ENCODE results near the gene SMCO4. TPM values are rescaled to one million over a fixed set of nuclear protein-coding genes. Genes with fewer than 3 reads are reported as not detected.

Gene SMCO4
- total RNA-seq, 1 donor from 2014 or later: 73.5 TPM

DNA sequence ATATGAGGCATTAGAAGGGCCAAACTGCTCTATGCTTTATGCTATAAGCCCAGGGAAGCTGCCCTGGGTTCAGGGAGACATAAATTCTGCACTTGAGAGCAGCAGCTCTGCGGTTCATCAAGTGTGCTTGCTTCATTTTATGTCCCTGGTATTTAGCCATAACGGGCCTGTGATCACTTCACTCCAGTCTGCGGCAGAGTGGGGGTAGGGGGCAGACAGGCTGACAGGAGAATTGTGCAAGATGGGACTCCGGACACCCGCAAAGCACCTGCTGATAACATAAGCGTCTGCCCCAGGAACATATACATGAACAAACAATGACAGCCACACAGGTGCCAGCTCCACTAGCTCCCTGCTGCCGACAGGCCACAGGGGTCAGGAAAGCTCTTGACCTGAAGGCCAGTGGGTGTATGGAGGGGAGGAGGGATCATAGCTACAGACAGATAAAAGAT is 56.1 kb downstream of the SMCO4 start:
- no peak overlapping the region for H3K4me3 ChIP-seq
- intact Hi-C loops (cut with DNase I): no loop called here
- H3K4me1 ChIP-seq: no peaks in the 10 kb centered on the region
- TF ChIP-seq, protein P1, sequence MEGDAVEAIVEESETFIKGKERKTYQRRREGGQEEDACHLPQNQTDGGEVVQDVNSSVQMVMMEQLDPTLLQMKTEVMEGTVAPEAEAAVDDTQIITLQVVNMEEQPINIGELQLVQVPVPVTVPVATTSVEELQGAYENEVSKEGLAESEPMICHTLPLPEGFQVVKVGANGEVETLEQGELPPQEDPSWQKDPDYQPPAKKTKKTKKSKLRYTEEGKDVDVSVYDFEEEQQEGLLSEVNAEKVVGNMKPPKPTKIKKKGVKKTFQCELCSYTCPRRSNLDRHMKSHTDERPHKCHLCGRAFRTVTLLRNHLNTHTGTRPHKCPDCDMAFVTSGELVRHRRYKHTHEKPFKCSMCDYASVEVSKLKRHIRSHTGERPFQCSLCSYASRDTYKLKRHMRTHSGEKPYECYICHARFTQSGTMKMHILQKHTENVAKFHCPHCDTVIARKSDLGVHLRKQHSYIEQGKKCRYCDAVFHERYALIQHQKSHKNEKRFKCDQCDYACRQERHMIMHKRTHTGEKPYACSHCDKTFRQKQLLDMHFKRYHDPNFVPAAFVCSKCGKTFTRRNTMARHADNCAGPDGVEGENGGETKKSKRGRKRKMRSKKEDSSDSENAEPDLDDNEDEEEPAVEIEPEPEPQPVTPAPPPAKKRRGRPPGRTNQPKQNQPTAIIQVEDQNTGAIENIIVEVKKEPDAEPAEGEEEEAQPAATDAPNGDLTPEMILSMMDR (IDR thresholded peaks at IDR 0.05): no peak
- H3K36me3 ChIP-seq: no peaks in the 10 kb centered on the region
- H3K9me3 ChIP-seq: no peaks in the 10 kb centered on the region
- no peak for DNase-seq
- H3K27me3 ChIP-seq (ENCODE audit: low read depth): no peaks in the 10 kb centered on the region
- peak; percentile 5 to 23 for ATAC-seq
- H3K27ac ChIP-seq: no peak overlapping the region

DNA sequence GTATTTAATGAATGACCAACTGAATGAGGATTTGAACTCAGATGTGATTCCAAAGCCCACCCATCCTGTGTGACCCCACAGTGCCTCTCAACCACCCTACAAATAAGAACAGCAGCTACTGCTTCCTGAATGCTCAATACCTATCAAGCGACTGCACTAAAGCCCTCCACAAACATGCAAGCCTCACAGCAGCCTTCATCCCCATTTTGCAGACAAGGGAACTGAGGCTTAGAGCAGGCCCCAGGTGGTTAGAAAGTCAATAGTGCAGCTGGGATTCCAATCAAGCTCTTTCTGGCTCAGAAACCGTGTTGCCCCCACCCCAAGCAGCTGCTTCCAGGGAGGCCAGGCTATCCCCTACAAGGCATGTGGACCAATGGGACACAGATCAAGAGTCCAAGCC is 57.2 kb downstream of the SMCO4 start:
- ATAC-seq: no peak
- Histone ChIP-seq H3K27me3 (ENCODE audit: low read depth) (no peaks in the 10 kb centered on the region), H3K4me1 (no peaks in the 10 kb centered on the region), H3K4me3 (no peak overlapping the region), H3K27ac (no peak overlapping the region), H3K36me3 (no peaks in the 10 kb centered on the region), H3K9me3 (no peaks in the 10 kb centered on the region)
- TF ChIP-seq, protein P1 (IDR thresholded peaks at IDR 0.05): no peak
- intact Hi-C loops (cut with DNase I): no loop called here
- DNase-seq: no peak

DNA sequence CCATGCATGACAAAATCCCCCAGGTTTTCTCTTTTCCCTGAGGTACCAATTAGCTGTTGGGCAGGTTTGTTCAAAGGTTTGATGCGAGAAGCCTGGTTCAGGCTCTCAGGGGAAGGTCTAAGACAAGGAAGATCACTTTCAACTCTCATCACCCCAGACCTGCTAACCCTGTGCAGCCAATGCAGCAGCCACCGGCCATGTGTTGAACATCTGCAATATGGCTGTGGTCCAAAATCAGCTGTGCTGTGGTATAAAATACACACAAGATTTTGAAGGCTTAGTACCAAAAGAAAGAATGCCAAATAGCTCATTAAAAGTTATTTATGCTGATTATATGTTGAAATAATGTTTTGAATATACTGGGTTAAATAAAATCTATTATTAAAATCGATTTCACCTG is 58.5 kb downstream of the SMCO4 start:
- Histone ChIP-seq H3K27me3 (ENCODE audit: low read depth) (no peaks in the 10 kb centered on the region), H3K36me3 (no peaks in the 10 kb centered on the region), H3K27ac (no peak overlapping the region), H3K9me3 (no peaks in the 10 kb centered on the region), H3K4me1 (no peaks in the 10 kb centered on the region), H3K4me3 (no peak overlapping the region)
- DNase-seq (no peak), ATAC-seq (no peak)
- TF ChIP-seq, protein P1 (IDR thresholded peaks at IDR 0.05): no peak
- intact Hi-C loops (cut with DNase I): no loop called here

DNA sequence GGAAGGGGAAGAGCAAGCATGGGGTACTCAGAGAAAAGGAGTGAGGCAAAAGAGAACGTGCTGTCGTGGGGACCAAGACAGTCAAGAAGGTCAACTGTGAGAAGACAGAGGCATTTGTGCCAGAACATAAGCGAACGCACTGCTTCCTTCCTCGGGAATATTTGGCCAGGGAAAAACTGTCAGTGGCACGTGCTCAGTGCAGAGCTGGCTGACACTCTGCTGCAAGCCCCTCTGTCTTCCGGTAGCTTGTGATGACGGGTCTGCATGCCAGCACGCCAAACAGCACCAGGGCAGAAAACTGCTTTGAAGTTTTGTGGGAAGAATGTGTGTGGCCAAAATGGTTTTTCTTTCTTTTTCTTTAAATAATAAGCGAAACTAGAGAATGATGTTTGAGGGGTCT is 60.6 kb downstream of the SMCO4 start:
- H3K27ac ChIP-seq: no peak overlapping the region
- no peak for DNase-seq

DNA sequence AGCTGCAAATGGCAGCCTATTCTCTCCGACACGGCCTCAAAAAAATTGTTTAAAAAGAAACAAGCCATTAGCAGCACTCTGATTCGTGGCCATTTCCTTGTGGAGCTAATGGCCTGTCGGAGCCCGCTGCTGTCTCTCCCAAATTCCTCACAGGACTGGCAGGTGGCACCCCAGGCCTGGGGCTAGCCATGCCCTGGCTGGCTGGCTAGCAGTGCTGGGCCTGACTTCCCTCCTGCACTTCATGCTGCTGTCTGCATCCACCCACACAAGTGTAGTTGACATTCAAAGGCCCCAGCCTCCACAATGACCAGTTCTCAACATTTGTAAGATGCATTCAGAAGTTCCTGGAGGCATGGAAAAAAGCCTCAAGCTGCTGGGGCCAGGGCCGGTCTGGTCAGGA is 61.5 kb downstream of the SMCO4 start:
- DNase-seq (no peak), ATAC-seq (peak in 1 of 2 donors; percentile 35)
- TF ChIP-seq, protein P1 (IDR thresholded peaks at IDR 0.05): no peak
- H3K27me3 ChIP-seq (ENCODE audit: low read depth): no peaks in the 10 kb centered on the region
- H3K9me3 ChIP-seq: no peaks in the 10 kb centered on the region
- peaks cover 7% of the 10 kb centered on the region for H3K36me3 ChIP-seq
- H3K4me1 ChIP-seq: no peaks in the 10 kb centered on the region
- no peak overlapping the region for H3K27ac ChIP-seq
- no peak overlapping the region for H3K4me3 ChIP-seq
- intact Hi-C loops (cut with DNase I): no loop called here

More for the DNA sequence above, 60.6 kb downstream of the SMCO4 start:
- Histone ChIP-seq H3K27me3 (ENCODE audit: low read depth) (no peaks in the 10 kb centered on the region), H3K36me3 (peaks cover 4% of the 10 kb centered on the region), H3K4me3 (no peak overlapping the region), H3K4me1 (no peaks in the 10 kb centered on the region), H3K9me3 (no peaks in the 10 kb centered on the region)
- intact Hi-C loops (cut with DNase I): no loop called here
- peak in 1 of 2 donors; percentile 7 for ATAC-seq
- TF ChIP-seq, protein P1 (IDR thresholded peaks at IDR 0.05): no peak

DNA sequence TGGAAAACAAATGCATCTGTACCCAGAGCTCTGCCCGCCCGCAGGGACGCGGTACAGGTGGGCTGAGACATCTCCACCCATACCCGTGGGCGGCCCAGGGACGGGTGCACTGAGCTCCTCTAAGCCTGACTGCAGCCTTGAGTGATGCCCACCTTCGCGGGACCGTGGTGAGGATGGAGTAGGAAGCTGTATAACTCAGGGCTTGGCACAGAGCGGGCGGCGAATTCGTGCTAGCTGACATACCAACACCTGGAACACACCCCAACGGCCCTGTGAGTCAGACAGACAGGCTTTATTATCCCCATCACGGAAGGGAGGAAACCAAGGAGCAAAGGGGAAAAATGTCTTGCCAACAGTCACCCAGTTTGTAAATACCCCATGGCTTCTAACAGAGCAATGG is 61.9 kb downstream of the SMCO4 start:
- H3K4me3 ChIP-seq: no peak overlapping the region
- no peaks in the 10 kb centered on the region for H3K9me3 ChIP-seq
- TF ChIP-seq, protein P1 (IDR thresholded peaks at IDR 0.05): no peak
- no peaks in the 10 kb centered on the region for H3K4me1 ChIP-seq
- peaks cover 7% of the 10 kb centered on the region for H3K36me3 ChIP-seq
- ATAC-seq (no peak), DNase-seq (no peak)
- H3K27me3 ChIP-seq (ENCODE audit: low read depth): no peaks in the 10 kb centered on the region
- intact Hi-C loops (cut with DNase I): no loop called here
- no peak overlapping the region for H3K27ac ChIP-seq

All from lower lobe of right lung (tissue), 2 donors.